ENCODE data around the gene LCN12.

- TF ChIP-seq CTCF (conservative IDR thresholded peaks at IDR 0.05; ENCODE audit: low read depth, low read length) = no peak
- no peak for TF ChIP-seq EZH2phosphoT487 (IDR thresholded peaks at IDR 0.05; ENCODE audit: borderline replicate concordance, low read length)
These were observed 21.8 kb downstream of the LCN12 start for GRCh38 chr9:136973618-136974617.

Measured in PC-3 (cell line).